ENCODE data around the gene TECPR2. TPM values are rescaled to one million over a fixed set of nuclear protein-coding genes. Genes with fewer than 3 reads are reported as not detected.

TECPR2 gene, protein sequence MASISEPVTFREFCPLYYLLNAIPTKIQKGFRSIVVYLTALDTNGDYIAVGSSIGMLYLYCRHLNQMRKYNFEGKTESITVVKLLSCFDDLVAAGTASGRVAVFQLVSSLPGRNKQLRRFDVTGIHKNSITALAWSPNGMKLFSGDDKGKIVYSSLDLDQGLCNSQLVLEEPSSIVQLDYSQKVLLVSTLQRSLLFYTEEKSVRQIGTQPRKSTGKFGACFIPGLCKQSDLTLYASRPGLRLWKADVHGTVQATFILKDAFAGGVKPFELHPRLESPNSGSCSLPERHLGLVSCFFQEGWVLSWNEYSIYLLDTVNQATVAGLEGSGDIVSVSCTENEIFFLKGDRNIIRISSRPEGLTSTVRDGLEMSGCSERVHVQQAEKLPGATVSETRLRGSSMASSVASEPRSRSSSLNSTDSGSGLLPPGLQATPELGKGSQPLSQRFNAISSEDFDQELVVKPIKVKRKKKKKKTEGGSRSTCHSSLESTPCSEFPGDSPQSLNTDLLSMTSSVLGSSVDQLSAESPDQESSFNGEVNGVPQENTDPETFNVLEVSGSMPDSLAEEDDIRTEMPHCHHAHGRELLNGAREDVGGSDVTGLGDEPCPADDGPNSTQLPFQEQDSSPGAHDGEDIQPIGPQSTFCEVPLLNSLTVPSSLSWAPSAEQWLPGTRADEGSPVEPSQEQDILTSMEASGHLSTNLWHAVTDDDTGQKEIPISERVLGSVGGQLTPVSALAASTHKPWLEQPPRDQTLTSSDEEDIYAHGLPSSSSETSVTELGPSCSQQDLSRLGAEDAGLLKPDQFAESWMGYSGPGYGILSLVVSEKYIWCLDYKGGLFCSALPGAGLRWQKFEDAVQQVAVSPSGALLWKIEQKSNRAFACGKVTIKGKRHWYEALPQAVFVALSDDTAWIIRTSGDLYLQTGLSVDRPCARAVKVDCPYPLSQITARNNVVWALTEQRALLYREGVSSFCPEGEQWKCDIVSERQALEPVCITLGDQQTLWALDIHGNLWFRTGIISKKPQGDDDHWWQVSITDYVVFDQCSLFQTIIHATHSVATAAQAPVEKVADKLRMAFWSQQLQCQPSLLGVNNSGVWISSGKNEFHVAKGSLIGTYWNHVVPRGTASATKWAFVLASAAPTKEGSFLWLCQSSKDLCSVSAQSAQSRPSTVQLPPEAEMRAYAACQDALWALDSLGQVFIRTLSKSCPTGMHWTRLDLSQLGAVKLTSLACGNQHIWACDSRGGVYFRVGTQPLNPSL (N-terminal part only)
- 10 to 100 TPM; 23.7 to 46.6 (median 30.3) TPM for total RNA-seq
- 1 to 10 TPM; 1.1 to 5.0 (median 1.2) TPM for polyA plus RNA-seq
- long read RNA-seq, donor 1, partial matches to known transcripts = 0 of 2 reads
- long read RNA-seq, donor 1, other reads (novel, unspliced or antisense) = 0 of 2 reads
- long read RNA-seq, donor 2, partial matches to known transcripts = 0 of 2 reads
- long read RNA-seq, donor 2, other reads (novel, unspliced or antisense) = 0 of 2 reads

DNA sequence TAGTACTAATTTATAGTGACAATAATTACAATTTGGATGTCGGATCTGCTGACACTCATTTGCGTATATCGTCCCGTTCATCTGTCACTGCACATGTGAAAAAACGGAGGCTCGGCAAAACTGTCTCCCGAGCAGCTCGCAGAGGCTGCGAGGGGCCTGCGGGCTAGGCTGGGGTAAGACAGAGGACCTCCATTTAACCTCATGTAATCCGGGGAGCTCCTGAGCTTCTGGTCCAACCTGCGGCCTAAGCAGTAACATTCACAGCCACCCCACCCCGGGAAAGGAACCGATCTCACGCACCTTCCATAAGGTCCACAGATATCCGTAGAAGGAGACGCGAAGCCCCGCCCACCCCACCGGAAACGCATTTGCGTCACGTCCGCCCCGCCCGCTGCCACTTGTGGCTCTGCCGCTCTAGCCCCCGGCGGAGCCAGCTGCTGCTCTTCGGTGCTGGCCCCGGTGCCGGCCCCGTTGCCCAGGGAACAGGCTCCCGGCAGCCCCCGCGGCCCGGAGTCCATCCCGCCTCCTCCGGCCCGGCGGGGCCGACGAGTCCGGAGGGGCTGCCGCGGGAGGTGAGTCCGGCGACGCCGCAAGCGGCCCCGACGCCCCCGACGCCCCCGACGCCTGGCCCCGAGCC, at the start of gene TECPR2, which contains the start of gene CINP:
TSS of gene TECPR2 (plus strand) at position 397 of the 637 bp plus-strand sequence. CDS start 13,781 bp downstream, outside the sequence.
TSS of gene CINP (minus strand) at position 346 of the 637 bp plus-strand sequence. CDS start at position 307, 39 bp downstream.
- peak within 1 kb of the TSS; percentile 87 to 99 (median 93) for H3K27ac ChIP-seq
- peak; percentile 100 for DNase-seq
- H3K4me3 ChIP-seq = peak within 1 kb of the TSS; percentile 63 to 94 (median 90)
- no peaks in the 10 kb centered on the region for H3K9me3 ChIP-seq
- no peaks in the 10 kb centered on the region for H3K27me3 ChIP-seq (replicated peaks in 1 of 7)
- H3K36me3 ChIP-seq = peaks cover 0 to 27% (median 15%) of the 10 kb centered on the region in 6 donors
- H3K4me1 ChIP-seq = peaks cover 19 to 47% (median 34%) of the 10 kb centered on the region in 6 donors
- intact Hi-C loops (cut with DNase I; ENCODE audit: low total_unique reads) = no loop called here
- 0 to 2% (median 1%) methylated on average over 20 to 58 of the region's 58 CpGs for WGBS, 5 donors
- TF ChIP-seq POLR2A (IDR thresholded peaks at IDR 0.05) (peak; percentile 18 to 59 (median 23)), POLR2AphosphoS5 (IDR thresholded peaks at IDR 0.05) (peak; percentile 89 to 95 (median 90))
- TF ChIP-seq, protein P1, sequence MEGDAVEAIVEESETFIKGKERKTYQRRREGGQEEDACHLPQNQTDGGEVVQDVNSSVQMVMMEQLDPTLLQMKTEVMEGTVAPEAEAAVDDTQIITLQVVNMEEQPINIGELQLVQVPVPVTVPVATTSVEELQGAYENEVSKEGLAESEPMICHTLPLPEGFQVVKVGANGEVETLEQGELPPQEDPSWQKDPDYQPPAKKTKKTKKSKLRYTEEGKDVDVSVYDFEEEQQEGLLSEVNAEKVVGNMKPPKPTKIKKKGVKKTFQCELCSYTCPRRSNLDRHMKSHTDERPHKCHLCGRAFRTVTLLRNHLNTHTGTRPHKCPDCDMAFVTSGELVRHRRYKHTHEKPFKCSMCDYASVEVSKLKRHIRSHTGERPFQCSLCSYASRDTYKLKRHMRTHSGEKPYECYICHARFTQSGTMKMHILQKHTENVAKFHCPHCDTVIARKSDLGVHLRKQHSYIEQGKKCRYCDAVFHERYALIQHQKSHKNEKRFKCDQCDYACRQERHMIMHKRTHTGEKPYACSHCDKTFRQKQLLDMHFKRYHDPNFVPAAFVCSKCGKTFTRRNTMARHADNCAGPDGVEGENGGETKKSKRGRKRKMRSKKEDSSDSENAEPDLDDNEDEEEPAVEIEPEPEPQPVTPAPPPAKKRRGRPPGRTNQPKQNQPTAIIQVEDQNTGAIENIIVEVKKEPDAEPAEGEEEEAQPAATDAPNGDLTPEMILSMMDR (IDR thresholded peaks at IDR 0.05 in 8 of 11, conservative IDR thresholded peaks at IDR 0.05 in 3 of 11) = no peak

DNA sequence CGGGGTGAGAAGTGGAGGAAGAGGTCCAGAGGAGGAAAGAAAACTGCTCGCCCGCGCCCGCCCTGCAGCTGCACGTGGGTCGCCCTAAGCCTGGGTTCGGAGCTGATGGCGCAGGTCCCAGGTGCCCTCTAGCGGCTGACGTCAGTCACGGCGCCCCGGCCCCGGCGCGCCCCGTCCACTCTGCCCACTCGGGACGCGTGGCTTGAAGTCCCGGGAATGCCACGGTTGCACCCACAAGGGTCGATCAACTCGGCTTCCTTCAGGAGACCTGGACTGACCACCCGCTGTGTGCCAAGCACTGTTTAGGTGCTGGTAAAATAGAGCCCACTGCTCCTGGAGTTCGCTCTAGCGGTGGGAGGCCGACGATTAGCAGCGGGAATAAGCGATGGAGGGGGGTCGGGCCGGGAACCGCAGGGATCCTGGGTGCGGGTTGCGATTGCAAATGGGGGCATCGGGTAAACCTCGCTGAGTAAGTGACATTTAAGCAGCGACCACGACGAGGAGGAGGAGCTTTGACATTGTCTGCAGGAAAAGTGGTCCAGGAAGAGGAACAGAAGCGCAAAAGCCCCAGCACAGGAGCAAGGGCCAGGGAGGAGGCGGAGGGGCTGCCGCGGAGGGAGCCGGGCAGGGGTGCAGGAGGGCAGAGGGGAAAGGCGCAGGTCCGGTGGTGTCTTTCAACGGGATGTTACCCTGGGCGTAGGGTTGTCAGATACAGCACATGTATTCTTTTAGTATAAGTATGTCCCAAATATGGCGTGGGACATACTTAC, 48.3 kb upstream of the TECPR2 start:
- intact Hi-C loops (cut with DNase I; ENCODE audit: low total_unique reads) = loop anchor here (10.0 kb wide), 2 partner anchors 80 to 220 kb away; no protein-coding TSS in a partner anchor
- TF ChIP-seq POLR2AphosphoS5 (IDR thresholded peaks at IDR 0.05) (peak; percentile 47 to 83 (median 69)), POLR2A (IDR thresholded peaks at IDR 0.05) (no peak)
- TF ChIP-seq, protein P1 (IDR thresholded peaks at IDR 0.05 in 8 of 11, conservative IDR thresholded peaks at IDR 0.05 in 3 of 11) = peak; percentile 83 to 99 (median 96)
- WGBS, 5 donors = 4 to 5% (median 4%) methylated on average over 45 to 52 of the region's 52 CpGs
- H3K27me3 ChIP-seq (replicated peaks in 1 of 7) = no peaks in the 10 kb centered on the region
- H3K27ac ChIP-seq = peak overlapping the region in 6 of 8 donors; percentile 17 to 64 (median 49)
- peak overlapping the region; percentile 35 to 80 (median 50) for H3K4me3 ChIP-seq
- peak; percentile 96 for DNase-seq
- peaks cover 10 to 58% (median 47%) of the 10 kb centered on the region in 6 donors for H3K4me1 ChIP-seq
- H3K9me3 ChIP-seq = no peaks in the 10 kb centered on the region
- no peaks in the 10 kb centered on the region for H3K36me3 ChIP-seq

DNA sequence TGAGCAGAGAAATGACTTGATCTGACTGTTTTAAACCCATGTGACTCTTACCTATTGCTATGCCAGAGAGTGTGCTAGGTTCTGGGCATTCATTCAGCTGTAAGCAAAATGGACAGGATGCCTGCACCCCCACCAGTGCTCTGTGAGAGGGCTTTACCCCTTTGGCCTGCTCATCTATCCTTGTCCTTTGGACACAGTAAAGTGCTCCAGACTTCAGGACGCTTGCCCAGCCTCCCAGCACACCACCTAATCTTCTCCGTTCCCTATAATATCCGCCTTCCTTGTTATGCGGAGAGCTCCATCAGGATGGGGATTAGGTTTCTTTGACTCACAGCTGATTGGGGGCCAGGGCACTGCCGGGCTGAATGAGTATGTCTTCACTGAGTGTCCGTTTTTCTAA, 47.6 kb upstream of the TECPR2 start:
- no peaks in the 10 kb centered on the region for H3K9me3 ChIP-seq
- TF ChIP-seq, protein P1 (IDR thresholded peaks at IDR 0.05 in 8 of 11, conservative IDR thresholded peaks at IDR 0.05 in 3 of 11) = no peak
- TF ChIP-seq POLR2A (IDR thresholded peaks at IDR 0.05) = no peak
- TF ChIP-seq POLR2AphosphoS5 (IDR thresholded peaks at IDR 0.05) = no peak
- peaks cover 10 to 61% (median 49%) of the 10 kb centered on the region in 6 donors for H3K4me1 ChIP-seq
- no peak overlapping the region for H3K27ac ChIP-seq
- peak overlapping the region in 1 of 8 donors; percentile 80 for H3K4me3 ChIP-seq
- H3K36me3 ChIP-seq = no peaks in the 10 kb centered on the region
- DNase-seq = peak; percentile 55
- H3K27me3 ChIP-seq (replicated peaks in 1 of 7) = no peaks in the 10 kb centered on the region
- 88 to 95% (median 90%) methylated on average over 6 of the region's 6 CpGs for WGBS, 5 donors
- intact Hi-C loops (cut with DNase I; ENCODE audit: low total_unique reads) = loop anchor here (10.0 kb wide), 2 partner anchors 80 to 220 kb away; no protein-coding TSS in a partner anchor

Measured in spleen (tissue), 13 donors.